ENCODE data around the gene SMARCB1. TPM values are rescaled to one million over a fixed set of nuclear protein-coding genes. Genes with fewer than 3 reads are reported as not detected.

The SMARCB1 gene
- total RNA-seq, 3 donors from 2014 or later, result 34.6 to 60.2 (median 50.1) TPM

- no peak for DNase-seq (ENCODE audit: low spot score in 2 of 2)
- peaks cover 10% of the 10 kb centered on the region for H3K36me3 ChIP-seq
- H3K4me3 ChIP-seq, result no peak overlapping the region
- no peaks in the 10 kb centered on the region for H3K4me1 ChIP-seq
- H3K9me3 ChIP-seq, result no peaks in the 10 kb centered on the region
- no peak overlapping the region for H3K27ac ChIP-seq
- intact Hi-C loops (cut with DNase I; ENCODE audit: low total_unique reads), result no loop called here
- TF ChIP-seq POLR2A (IDR thresholded peaks at IDR 0.05), result no peak
- no peak for TF ChIP-seq POLR2AphosphoS5 (IDR thresholded peaks at IDR 0.05)
- TF ChIP-seq CTCF (IDR thresholded peaks at IDR 0.05), result no peak
- no peaks in the 10 kb centered on the region for H3K27me3 ChIP-seq
These were observed 16.4 kb downstream of the SMARCB1 start for GRCh38 chr22:23803001-23803819.

DNA sequence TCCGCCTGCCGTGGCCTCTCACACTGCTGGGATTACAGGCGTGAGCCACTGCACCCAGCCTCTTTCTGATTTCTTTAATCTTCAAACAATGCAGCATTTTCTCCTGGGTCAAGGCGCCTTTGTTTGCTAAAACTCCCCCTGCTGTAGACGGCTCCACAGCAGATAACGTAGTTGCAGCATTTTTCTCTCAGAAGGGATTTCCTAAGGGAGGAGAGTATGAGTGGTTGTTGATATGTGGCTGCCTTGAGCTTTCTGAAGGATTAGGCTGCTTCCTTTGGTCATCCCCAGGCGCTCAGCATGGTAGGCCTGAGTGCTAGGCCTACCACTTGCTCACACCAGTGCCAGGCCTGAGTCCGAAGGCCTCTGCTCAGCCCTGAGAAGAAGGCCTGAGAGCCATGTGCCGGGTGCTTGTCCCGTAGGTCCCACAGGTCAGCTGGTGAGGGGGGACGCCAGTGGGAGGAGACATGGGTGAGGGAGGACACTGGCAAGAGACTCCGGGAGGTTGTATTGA, 18.1 kb downstream of the SMARCB1 start:
- H3K4me1 ChIP-seq, result no peaks in the 10 kb centered on the region
- intact Hi-C loops (cut with DNase I; ENCODE audit: low total_unique reads), result no loop called here
- no peak for TF ChIP-seq POLR2A (IDR thresholded peaks at IDR 0.05)
- no peak for TF ChIP-seq POLR2AphosphoS5 (IDR thresholded peaks at IDR 0.05)
- TF ChIP-seq CTCF (IDR thresholded peaks at IDR 0.05), result no peak
- H3K4me3 ChIP-seq, result no peak overlapping the region
- no peak for DNase-seq (ENCODE audit: low spot score in 2 of 2)
- H3K9me3 ChIP-seq, result no peaks in the 10 kb centered on the region
- no peaks in the 10 kb centered on the region for H3K27me3 ChIP-seq
- no peak overlapping the region for H3K27ac ChIP-seq
- H3K36me3 ChIP-seq, result peaks cover 10% of the 10 kb centered on the region

DNA sequence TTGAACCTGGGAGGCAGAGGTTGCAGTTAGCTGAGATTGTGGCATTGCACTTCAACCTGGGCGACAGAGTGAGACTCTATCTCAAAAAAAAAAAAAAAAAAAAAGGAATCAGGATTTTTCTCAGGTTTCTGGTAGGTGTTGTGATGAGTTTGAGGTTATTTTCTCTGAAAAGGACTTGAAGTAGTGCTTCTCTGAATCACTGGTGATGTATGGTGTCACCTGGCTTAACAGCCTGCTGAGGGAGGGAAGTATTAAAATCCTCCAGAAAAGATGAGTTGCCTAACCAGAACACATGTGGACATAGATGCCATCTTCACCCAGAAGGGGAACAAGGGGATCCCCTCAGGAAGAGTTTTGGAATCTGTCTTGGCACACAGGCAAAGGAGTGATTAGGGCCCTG, 20.1 kb downstream of the SMARCB1 start:
- DNase-seq (ENCODE audit: low spot score in 2 of 2), result no peak
- no peak overlapping the region for H3K27ac ChIP-seq
- H3K27me3 ChIP-seq, result no peaks in the 10 kb centered on the region
- H3K4me1 ChIP-seq, result no peaks in the 10 kb centered on the region
- H3K4me3 ChIP-seq, result no peak overlapping the region
- TF ChIP-seq CTCF (IDR thresholded peaks at IDR 0.05) (no peak), POLR2A (IDR thresholded peaks at IDR 0.05) (no peak), POLR2AphosphoS5 (IDR thresholded peaks at IDR 0.05) (no peak)
- H3K9me3 ChIP-seq, result no peaks in the 10 kb centered on the region
- H3K36me3 ChIP-seq, result peaks cover 4% of the 10 kb centered on the region
- intact Hi-C loops (cut with DNase I; ENCODE audit: low total_unique reads), result no loop called here

- peaks cover 7% of the 10 kb centered on the region for H3K36me3 ChIP-seq
- no peaks in the 10 kb centered on the region for H3K4me1 ChIP-seq
- H3K9me3 ChIP-seq, result no peaks in the 10 kb centered on the region
- intact Hi-C loops (cut with DNase I; ENCODE audit: low total_unique reads), result no loop called here
- no peaks in the 10 kb centered on the region for H3K27me3 ChIP-seq
- no peak for TF ChIP-seq POLR2A (IDR thresholded peaks at IDR 0.05)
- no peak for TF ChIP-seq POLR2AphosphoS5 (IDR thresholded peaks at IDR 0.05)
- no peak for TF ChIP-seq CTCF (IDR thresholded peaks at IDR 0.05)
- no peak overlapping the region for H3K4me3 ChIP-seq
- H3K27ac ChIP-seq, result no peak overlapping the region
- DNase-seq (ENCODE audit: low spot score in 2 of 2), result no peak
These were observed 25.6 kb downstream of the SMARCB1 start for GRCh38 chr22:23812378-23812777.

GRCh38 chr22:23815541-23816155, 28.9 kb downstream of the SMARCB1 start:
- H3K4me1 ChIP-seq, result no peaks in the 10 kb centered on the region
- TF ChIP-seq POLR2A (IDR thresholded peaks at IDR 0.05), result no peak
- no peak for TF ChIP-seq CTCF (IDR thresholded peaks at IDR 0.05)
- no peak for TF ChIP-seq POLR2AphosphoS5 (IDR thresholded peaks at IDR 0.05)
- peaks cover 7% of the 10 kb centered on the region for H3K36me3 ChIP-seq
- H3K4me3 ChIP-seq, result no peak overlapping the region
- H3K27me3 ChIP-seq, result no peaks in the 10 kb centered on the region
- no peak overlapping the region for H3K27ac ChIP-seq
- intact Hi-C loops (cut with DNase I; ENCODE audit: low total_unique reads), result no loop called here
- H3K9me3 ChIP-seq, result no peaks in the 10 kb centered on the region
- DNase-seq (ENCODE audit: low spot score in 2 of 2), result no peak

Measured in breast epithelium (tissue), 4 donors.